H1 (cell line): ENCODE results near the gene ZMIZ1. TPM values are rescaled to one million over a fixed set of nuclear protein-coding genes. Genes with fewer than 3 reads are reported as not detected.

Experiments used
- CTCF ChIA-PET: fragments of 300-600 bp; sonication (Branson Sonifier 250); formaldehyde crosslinking; loops from one replicate; lab custom pipeline; 2021; ENCODE audit not compliant: partially characterized antibody; lab: Charles Lee
- POLR2A ChIA-PET: fragments of 300-600 bp; sonication (Branson Sonifier 250); formaldehyde crosslinking; loops from one replicate; lab custom pipeline; 2021; ENCODE audit warnings: inconsistent platforms; ENCODE audit not compliant: partially characterized antibody; lab: Charles Lee
- DNase-seq, 2 experiments: peaks; one replicate each; pipeline versions ENCODE4 v3.0.0 to v3.0.0-alpha.2; 2010 to 2022; ENCODE audit warnings: low spot score in 2 of 2, low read depth in 1 of 2, mixed read lengths in 1 of 2
- FAIRE-seq: peaks from 2 replicates; lab custom pipeline; 2011; peaks lifted over from hg19 to GRCh38; lab: Jason Lieb, UNC
- H2AFZ ChIP-seq: 2 replicates; pipeline ENCODE4 v1.8.1; 2012; ENCODE audit warnings: low read length, inconsistent platforms
- H2AK5ac ChIP-seq: 2 replicates; pipeline ENCODE4 v1.6.1; 2013; ENCODE audit warnings: low read depth, low read length
- H2BK120ac ChIP-seq: replicated peaks from 2 replicates; pipeline ENCODE3; 2013; ENCODE audit warnings: low read depth, low read length, inconsistent platforms
- H2BK12ac ChIP-seq: 2 replicates; pipeline ENCODE4 v1.6.1; 2013; ENCODE audit warnings: low read depth, low read length
- H2BK15ac ChIP-seq: 2 replicates; pipeline ENCODE4 v1.6.1; 2013; ENCODE audit warnings: low read length
- H2BK20ac ChIP-seq: 2 replicates; pipeline ENCODE4 v1.6.1; 2013; ENCODE audit warnings: low read length
- H2BK5ac ChIP-seq: 2 replicates; pipeline ENCODE4 v1.6.1; 2013; ENCODE audit warnings: low read depth, low read length
- H3K14ac ChIP-seq: 2 replicates; pipeline ENCODE4 v1.6.1; 2013; ENCODE audit warnings: inconsistent platforms; ENCODE audit not compliant: insufficient read length
- H3K18ac ChIP-seq: 2 replicates; pipeline ENCODE4 v1.6.1; 2013; ENCODE audit warnings: low read length; ENCODE audit errors: extremely low read depth
- H3K23ac ChIP-seq: 2 replicates; pipeline ENCODE4 v1.6.1; 2013; ENCODE audit warnings: inconsistent platforms; ENCODE audit not compliant: insufficient read length
- H3K23me2 ChIP-seq: 2 replicates; pipeline ENCODE4 v1.6.1; 2013; ENCODE audit warnings: low read depth, low read length
- H3K27ac ChIP-seq: 2 replicates; pipeline ENCODE4 v1.6.1; 2011; ENCODE audit warnings: low read depth, low read length, inconsistent platforms
- H3K27me3 ChIP-seq, 4 experiments: replicated peaks in 1 of 4; 1 replicate in 1 of 4; 2 replicates in 3 of 4; pipeline versions ENCODE4 v1.6.1 to v1.8.1; 2011 to 2013; ENCODE audit warnings: low read length in 3 of 4, mild to moderate bottlenecking in 3 of 4, inconsistent platforms in 2 of 4, mixed read lengths in 2 of 4, moderate library complexity in 1 of 4; ENCODE audit not compliant: control insufficient read depth in 3 of 4, insufficient read depth in 3 of 4; ENCODE audit errors: extremely low read depth in 1 of 4
- H3K36me3 ChIP-seq, 4 experiments: 2 replicates each; pipeline versions ENCODE4 v1.6.1 to v1.8.1; 2011 to 2013; ENCODE audit warnings: mild to moderate bottlenecking in 4 of 4, low read length in 3 of 4, moderate library complexity in 2 of 4, control low read depth in 1 of 4, inconsistent platforms in 1 of 4; ENCODE audit not compliant: insufficient read depth in 4 of 4, control insufficient read depth in 2 of 4
- H3K4ac ChIP-seq: replicated peaks from 2 replicates; pipeline ENCODE3; 2013; ENCODE audit warnings: low read length, low read depth, mixed read lengths, inconsistent platforms; ENCODE audit not compliant: insufficient read length
- H3K4me1 ChIP-seq, 4 experiments: replicated peaks in 1 of 4; 1 replicate in 1 of 4; 2 replicates in 3 of 4; pipeline versions ENCODE4 v1.6.1 to v1.8.1; 2011 to 2013; ENCODE audit warnings: low read length in 3 of 4, inconsistent platforms in 2 of 4, mixed read lengths in 1 of 4; ENCODE audit not compliant: insufficient read depth in 4 of 4, control insufficient read depth in 3 of 4
- H3K4me2 ChIP-seq, 2 experiments: 2 replicates each; pipeline versions ENCODE4 v1.6.1 to v1.8.1; 2011 to 2013; ENCODE audit warnings: low read depth in 2 of 2, low read length in 2 of 2, control low read depth in 1 of 2, inconsistent platforms in 1 of 2, mild to moderate bottlenecking in 1 of 2; ENCODE audit not compliant: insufficient read depth in 1 of 2
- H3K4me3 ChIP-seq, 4 experiments: fragments of 200-600, 300-600 bp in 1 of 4; sonication (generic), shearing (Covaris generic), sonication (Bioruptor Twin) in 1 of 4; 2 replicates each; pipeline versions ENCODE4 v1.5.1 to v1.8.1; 2011 to 2016; ENCODE audit warnings: low read length in 4 of 4, low read depth in 3 of 4, control low read depth in 2 of 4, inconsistent platforms in 2 of 4, mild to moderate bottlenecking in 2 of 4, mixed read lengths in 1 of 4, moderate library complexity in 1 of 4; ENCODE audit not compliant: insufficient read depth in 2 of 4; ENCODE audit errors: extremely low read depth in 1 of 4
- H3K56ac ChIP-seq: replicated peaks from 2 replicates; pipeline ENCODE3; 2013; ENCODE audit warnings: low read depth, mild to moderate bottlenecking, mixed read lengths, low read length, inconsistent platforms; ENCODE audit not compliant: insufficient read length
- H3K79me1 ChIP-seq: 2 replicates; pipeline ENCODE4 v1.6.1; 2013; ENCODE audit warnings: low read depth, low read length, control low read depth
- H3K79me2 ChIP-seq, 2 experiments: 2 replicates each; pipeline versions ENCODE4 v1.6.1 to v1.8.1; 2012 to 2013; ENCODE audit warnings: low read length in 2 of 2, mild to moderate bottlenecking in 2 of 2, inconsistent platforms in 1 of 2; ENCODE audit not compliant: insufficient read depth in 2 of 2, control insufficient read depth in 1 of 2
- H3K9ac ChIP-seq, 4 experiments: replicated peaks in 1 of 4; 1 replicate in 1 of 4; 2 replicates in 3 of 4; pipeline versions ENCODE4 v1.6.1 to v1.8.1; 2011 to 2013; ENCODE audit warnings: low read depth in 3 of 4, low read length in 3 of 4, control low read depth in 2 of 4, mild to moderate bottlenecking in 2 of 4, moderate library complexity in 2 of 4, inconsistent platforms in 1 of 4; ENCODE audit errors: extremely low read depth in 1 of 4
- H3K9me3 ChIP-seq, 2 experiments: 2 replicates each; pipeline versions ENCODE4 v1.6.1 to v1.8.1; 2012 to 2013; ENCODE audit warnings: mild to moderate bottlenecking in 2 of 2, moderate library complexity in 2 of 2, control low read depth in 1 of 2, inconsistent platforms in 1 of 2, low read depth in 1 of 2, low read length in 1 of 2, mixed read lengths in 1 of 2; ENCODE audit not compliant: insufficient read depth in 2 of 2
- H4K20me1 ChIP-seq, 2 experiments: replicated peaks in 1 of 2; 2 replicates each; pipeline versions ENCODE3 to v1.8.1; 2011 to 2013; ENCODE audit warnings: inconsistent platforms in 2 of 2, low read length in 2 of 2, mild to moderate bottlenecking in 1 of 2; ENCODE audit not compliant: insufficient read depth in 2 of 2, control insufficient read depth in 1 of 2
- H4K5ac ChIP-seq: 2 replicates; pipeline ENCODE4 v1.6.1; 2013; ENCODE audit warnings: low read length, low read depth, mixed read lengths, inconsistent platforms; ENCODE audit not compliant: insufficient read length
- H4K8ac ChIP-seq: 2 replicates; pipeline ENCODE4 v1.8.0; 2013; ENCODE audit warnings: mild to moderate bottlenecking, moderate library complexity, low read length, inconsistent platforms; ENCODE audit not compliant: insufficient read depth; ENCODE audit errors: extremely low read depth
- H4K91ac ChIP-seq: replicated peaks from 2 replicates; pipeline ENCODE3; 2013; ENCODE audit warnings: low read length, mixed read lengths, inconsistent platforms; ENCODE audit not compliant: insufficient read length
- ATF3 ChIP-seq: IDR thresholded peaks from 2 replicates; pipeline ENCODE4 v1.6.1; 2011; ENCODE audit warnings: low read depth, mild to moderate bottlenecking, low read length; ENCODE audit not compliant: insufficient read depth
- BACH1 ChIP-seq: IDR thresholded peaks from 2 replicates; pipeline ENCODE4 v1.6.1; 2012; ENCODE audit warnings: low read length, improper control_type of control experiment
- BRCA1 ChIP-seq: IDR thresholded peaks from 2 replicates; pipeline ENCODE4 v1.6.1; 2012; ENCODE audit warnings: low read depth, low read length, improper control_type of control experiment
- CBX5 ChIP-seq: fragments of 300-800, 300-1000 bp; sonication (generic); IDR thresholded peaks from 2 replicates; pipeline ENCODE4 v1.7.1; 2016; ENCODE audit warnings: antibody characterized with exemption, low read length, low read depth
- CREB1 ChIP-seq: IDR thresholded peaks from 2 replicates; pipeline ENCODE4 v1.6.1; 2012; ENCODE audit warnings: inconsistent platforms
- CTBP2 ChIP-seq: IDR thresholded peaks from 2 replicates; pipeline ENCODE4 v1.7.0; 2011; ENCODE audit warnings: borderline replicate concordance, mild to moderate bottlenecking, moderate library complexity, mixed read lengths, low read length; ENCODE audit not compliant: insufficient read depth, insufficient read length
- GTF2F1 ChIP-seq: IDR thresholded peaks from 2 replicates; pipeline ENCODE4 v1.6.1; 2012; ENCODE audit warnings: low read depth, low read length, improper control_type of control experiment, borderline replicate concordance
- MAFK ChIP-seq: IDR thresholded peaks from 2 replicates; pipeline ENCODE4 v1.6.1; 2012; ENCODE audit warnings: low read depth, mild to moderate bottlenecking, improper control_type of control experiment, low read length
- SUZ12 ChIP-seq: fragments of 200-600 bp; sonication (generic); IDR thresholded peaks from 2 replicates; pipeline ENCODE4 v1.6.1; 2012; ENCODE audit warnings: mild to moderate bottlenecking, inconsistent platforms, low read length, moderate library complexity, mixed read lengths
- TAF7 ChIP-seq: optimal IDR thresholded peaks from 2 replicates; pipeline ENCODE3; 2011; ENCODE audit warnings: low read depth, mild to moderate bottlenecking, inconsistent platforms, low read length, moderate library complexity, borderline replicate concordance
- USF2 ChIP-seq: IDR thresholded peaks from 2 replicates; pipeline ENCODE4 v1.6.1; 2011; ENCODE audit warnings: low read length, improper control_type of control experiment
- WGBS, 2 experiments: shearing (Covaris generic) in 1 of 2; methylation state at CpG; one replicate each; pipeline versions ENCODE4 v1.1.6 to v1.1.7; 2013 to 2015; ENCODE audit warnings: low lambda C conversion rate in 2 of 2, mixed read lengths in 2 of 2, inconsistent platforms in 1 of 2, low coverage in 1 of 2, missing lambda C conversion rate in 1 of 2; ENCODE audit not compliant: insufficient replicate concordance in 2 of 2, insufficient coverage in 1 of 2, insufficient read length in 1 of 2; ENCODE audit errors: extremely low coverage in 1 of 2, missing lambda C conversion rate in 1 of 2; 5-methylcytosine and 5-hydroxymethylcytosine counted together
- polyA plus RNA-seq, 7 experiments: library from polyadenylated mRNA; depleted of rRNA in 3 of 7; stranded (reverse) in 5 of 7; unstranded in 2 of 7; fragments of >200 nt in 5 of 7; fragments of 200-250 nt in 2 of 7; gene quantifications; 1 replicate in 5 of 7; 2 replicates in 1 of 7; 4 replicates in 1 of 7; pipeline versions ENCODE4 v1.2.1 to v1.2.3, GENCODE V29; 2011 to 2013; ENCODE audit warnings: missing spikeins in 2 of 7, mixed read lengths in 2 of 7
- total RNA-seq: library from RNA; stranded (reverse); fragmentation: NEBNext Ultra II Directional; extraction: Animal tissue kit (Norgen Biotek cat#: 25700); gene quantifications from 2 replicates; pipeline ENCODE4 v1.2.1, GENCODE V29; 2021

Gene ZMIZ1
- total and polyA plus RNA-seq, 2 of the 8 experiments (the other 6 are each of a cell fraction or from before 2014, with no cell fraction given): 8.1 to 28.0 TPM

GRCh38 chr10:79220307-79220706, 151.5 kb downstream of the ZMIZ1 start:
- Histone ChIP-seq H3K4ac (peak overlapping the region; percentile 99), H3K27me3 (no peaks in the 10 kb centered on the region; a peak in 1 of 7 replicates), H2BK5ac (peak overlapping the region; percentile 60; the same call in 1 of the 2 replicates), H3K79me2 (no peaks in the 10 kb centered on the region), H3K36me3 (peaks cover 0 to 19% (median 8%) of the 10 kb centered on the region in 4 experiments; a peak in 5 of 8 replicates), H2AFZ (no peak overlapping the region), H2BK20ac (no peak overlapping the region), H3K79me1 (peaks cover 11% of the 10 kb centered on the region), H2AK5ac (no peak overlapping the region; the same call in 1 of the 2 replicates), H4K91ac (no peak overlapping the region), H3K4me1 (peaks cover 4 to 39% (median 34%) of the 10 kb centered on the region in 4 experiments), H3K23ac (no peak overlapping the region), H3K14ac (no peak overlapping the region), H4K8ac (no peak overlapping the region), H3K9me3 (no peaks in the 10 kb centered on the region), H3K9ac (0 out of 7 replicates have a peak overlapping the region, but pooled peaks of 1 of the 4 experiments have one; percentile 45), H3K18ac (peak overlapping the region; percentile 89; the same call in 1 of the 2 replicates), H2BK15ac (peak overlapping the region; percentile 100), H3K56ac (no peak overlapping the region), H2BK12ac (0 out of 2 replicates have a peak overlapping the region, but pooled peaks have one; percentile 91), H3K23me2 (no peaks in the 10 kb centered on the region; the same call in 1 of the 2 replicates), H4K5ac (no peak overlapping the region), H3K4me3 (no peak overlapping the region), H2BK120ac (no peak overlapping the region), H3K4me2 (peak overlapping the region in 1 of 2 experiments; percentile 41; a peak in 1 of 4 replicates), H3K27ac (no peak overlapping the region), H4K20me1 (peaks cover 4 to 6% of the 10 kb centered on the region in 2 experiments)
- CTCF ChIA-PET: interaction anchor here (1.0 to 2.2 kb wide), 5 partner anchors 16 to 255 kb away, joined by 3 to 4 read pairs (median 3); no protein-coding TSS in a partner anchor
- no peak for DNase-seq
- POLR2A ChIA-PET: interaction anchor here (1.3 to 2.0 kb wide), 3 partner anchors 9 to 19 kb away, joined by 3 to 9 read pairs (median 7); no protein-coding TSS in a partner anchor
- 74% methylated on average over 7 of the region's 7 CpGs; no CpG with 5 or more reads in 1 of the 2 experiments for WGBS, 2 experiments
- no peak for FAIRE-seq
- no peak for TF ChIP-seq CTBP2
- TF ChIP-seq BACH1: no peak
- TF ChIP-seq TAF7: no peak
- no peak for TF ChIP-seq CREB1
- TF ChIP-seq CBX5: no peak
- TF ChIP-seq SUZ12: no peak
- TF ChIP-seq BRCA1: no peak
- no peak for TF ChIP-seq MAFK
- no peak for TF ChIP-seq ATF3
- TF ChIP-seq USF2: no peak
- TF ChIP-seq GTF2F1: no peak
